ENCODE data around the gene ZDHHC14. TPM values are rescaled to one million over a fixed set of nuclear protein-coding genes. Genes with fewer than 3 reads are reported as not detected.
"Not testable (repeated sequence)": the region's sequence is repeated elsewhere in the genome, so short reads cannot be mapped to it uniquely, and the experiment has no call there.

ZDHHC14 gene
- total RNA-seq (10 to 100 TPM; 12.3 to 13.7 TPM), polyA plus RNA-seq (ENCODE audit: insufficient read length in 2 of 2) (10 to 100 TPM; 42.6 to 46.8 TPM)
- long read RNA-seq, donor 1, full-length matches to known transcripts: 7 of 7 reads
- long read RNA-seq, donor 1, partial matches to known transcripts: 0 of 7 reads
- long read RNA-seq, donor 1, other reads (novel, unspliced or antisense): 0 of 7 reads
- long read RNA-seq, donor 2, full-length matches to known transcripts: 3 of 3 reads
- long read RNA-seq, donor 2, partial matches to known transcripts: 0 of 3 reads
- long read RNA-seq, donor 2, other reads (novel, unspliced or antisense): 0 of 3 reads
- long read RNA-seq, donor 3, full-length matches to known transcripts: 2 of 2 reads
- long read RNA-seq, donor 3, partial matches to known transcripts: 0 of 2 reads
- long read RNA-seq, donor 3, other reads (novel, unspliced or antisense): 0 of 2 reads
- long read RNA-seq, donor 4, partial matches to known transcripts: 18 of 20 reads
- long read RNA-seq, donor 4, other reads (novel, unspliced or antisense): 0 of 20 reads

DNA sequence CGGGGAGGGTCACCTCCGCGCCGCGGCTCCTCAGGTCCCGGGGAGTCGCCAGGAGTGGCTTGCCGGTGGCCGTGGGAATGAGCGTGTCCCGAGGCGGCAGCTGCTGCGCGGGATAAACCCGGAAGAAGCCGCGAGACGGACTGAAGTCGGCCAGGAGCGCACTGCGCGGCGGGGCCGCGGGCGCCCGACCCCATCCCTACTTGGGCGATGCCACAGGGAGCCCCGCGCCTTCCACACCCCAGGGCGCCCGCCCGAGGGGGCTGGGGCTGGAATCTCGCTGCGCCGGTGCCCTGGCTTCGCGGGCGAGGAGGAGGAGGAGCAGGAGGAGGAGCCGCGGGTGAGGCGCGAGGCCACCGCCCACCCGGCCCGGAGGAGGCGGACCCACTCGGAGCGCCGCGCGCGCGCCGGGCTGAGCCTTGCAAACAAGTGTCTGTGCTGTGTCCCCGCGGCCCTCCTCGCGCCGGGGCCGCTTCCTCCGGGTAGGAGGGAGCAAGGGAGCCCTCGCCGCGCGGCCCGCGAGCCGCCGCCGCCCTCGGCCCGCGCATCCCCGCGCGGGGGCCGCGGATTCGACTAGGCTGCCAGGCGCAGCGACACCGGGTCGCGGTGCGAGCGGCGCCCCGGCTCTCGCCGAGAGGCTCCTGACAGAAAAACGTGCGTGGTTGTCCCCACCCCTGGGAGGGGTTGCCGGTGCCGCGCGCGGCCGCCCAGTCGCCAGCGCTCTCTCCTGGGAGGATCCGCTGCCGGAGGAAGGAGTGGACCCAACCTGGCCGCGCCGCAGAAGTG is at the start of gene ZDHHC14:
Gene ZDHHC14 (plus strand): TSS at position 412 of the 783 bp plus-strand sequence.
- H3K27ac ChIP-seq (ENCODE audit: low read depth, low read length): peak within 1 kb of the TSS; percentile 90
- H3K36me3 ChIP-seq (ENCODE audit: control insufficient read depth, insufficient read depth, low read length): no peaks in the 10 kb centered on the region
- no peaks in the 10 kb centered on the region for H3K27me3 ChIP-seq (ENCODE audit: control insufficient read depth, insufficient read depth, low read length)
- under 1% methylated on average over 106 of the region's 106 CpGs for WGBS (ENCODE audit: insufficient coverage)
- H3K4me3 ChIP-seq (ENCODE audit: low read depth, low read length): peak within 1 kb of the TSS; percentile 82
- H3K9me3 ChIP-seq (ENCODE audit: control insufficient read depth, insufficient read depth, low read length): no peaks in the 10 kb centered on the region
- peak; percentile 66 to 96 (median 82) for DNase-seq (ENCODE audit: low read depth in 4 of 6, low spot score in 6 of 6)
- peaks cover 6% of the 10 kb centered on the region for H3K4me1 ChIP-seq (ENCODE audit: control insufficient read depth, insufficient read depth, low read length)

DNA sequence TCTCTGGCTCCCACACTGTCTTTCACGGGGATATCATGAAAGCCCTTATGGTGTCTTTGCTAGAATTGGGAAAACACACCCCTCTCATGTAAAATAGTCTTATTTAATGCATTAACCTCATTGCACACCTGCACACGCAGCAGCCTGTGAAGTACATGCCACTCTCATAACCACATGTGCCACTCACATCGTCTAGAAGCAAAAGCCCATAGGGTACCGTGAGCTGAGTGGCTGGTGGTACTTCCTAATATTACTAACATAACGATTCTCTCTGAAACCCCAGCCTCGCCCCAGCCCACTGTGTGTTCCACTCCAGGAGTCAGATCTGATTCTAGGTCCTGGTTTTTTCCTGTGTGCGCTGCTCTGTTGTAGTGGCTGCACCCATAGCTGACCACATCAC is 48.2 kb upstream of the ZDHHC14 start:
- H3K4me3 ChIP-seq (ENCODE audit: low read depth, low read length): no peak overlapping the region
- H3K4me1 ChIP-seq (ENCODE audit: control insufficient read depth, insufficient read depth, low read length): no peaks in the 10 kb centered on the region
- no peaks in the 10 kb centered on the region for H3K9me3 ChIP-seq (ENCODE audit: control insufficient read depth, insufficient read depth, low read length)
- no peaks in the 10 kb centered on the region for H3K36me3 ChIP-seq (ENCODE audit: control insufficient read depth, insufficient read depth, low read length)
- peaks cover 4% of the 10 kb centered on the region for H3K27me3 ChIP-seq (ENCODE audit: control insufficient read depth, insufficient read depth, low read length)
- no peak overlapping the region for H3K27ac ChIP-seq (ENCODE audit: low read depth, low read length)
- WGBS (ENCODE audit: insufficient coverage): 95% methylated on average over 5 of the region's 7 CpGs
- DNase-seq (ENCODE audit: low read depth in 4 of 6, low spot score in 6 of 6): no peak

DNA sequence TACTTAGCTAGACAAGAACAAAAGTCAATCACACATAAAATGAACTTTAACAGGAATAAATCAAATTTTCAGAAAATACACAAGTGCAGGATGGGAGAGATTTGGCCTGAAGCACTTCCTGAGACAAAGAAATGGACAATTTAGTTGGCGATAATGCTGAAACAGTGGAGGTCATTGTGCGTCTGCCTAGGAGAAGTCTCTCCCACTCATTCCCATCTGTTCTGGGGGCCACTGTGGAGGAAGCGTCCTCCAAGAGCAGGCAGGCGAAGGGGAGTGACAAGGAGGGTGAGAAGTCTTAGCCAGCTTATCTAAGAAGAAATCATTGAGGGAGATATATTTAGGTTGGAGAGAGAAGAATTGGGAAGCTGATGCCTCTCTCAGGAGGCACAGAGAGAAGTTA is 47.5 kb upstream of the ZDHHC14 start:
- Histone ChIP-seq H3K36me3 (ENCODE audit: control insufficient read depth, insufficient read depth, low read length) (no peaks in the 10 kb centered on the region), H3K4me1 (ENCODE audit: control insufficient read depth, insufficient read depth, low read length) (no peaks in the 10 kb centered on the region), H3K9me3 (ENCODE audit: control insufficient read depth, insufficient read depth, low read length) (no peaks in the 10 kb centered on the region), H3K27ac (ENCODE audit: low read depth, low read length) (no peak overlapping the region), H3K27me3 (ENCODE audit: control insufficient read depth, insufficient read depth, low read length) (peaks cover 3% of the 10 kb centered on the region), H3K4me3 (ENCODE audit: low read depth, low read length) (no peak overlapping the region)
- 83% methylated on average over 4 of the region's 4 CpGs for WGBS (ENCODE audit: insufficient coverage)
- no peak for DNase-seq (ENCODE audit: low read depth in 4 of 6, low spot score in 6 of 6)

- Histone ChIP-seq H3K4me1 (ENCODE audit: control insufficient read depth, insufficient read depth, low read length) (no peaks in the 10 kb centered on the region), H3K36me3 (ENCODE audit: control insufficient read depth, insufficient read depth, low read length) (no peaks in the 10 kb centered on the region), H3K27me3 (ENCODE audit: control insufficient read depth, insufficient read depth, low read length) (peaks cover 3% of the 10 kb centered on the region), H3K27ac (ENCODE audit: low read depth, low read length) (no peak overlapping the region), H3K4me3 (ENCODE audit: low read depth, low read length) (no peak overlapping the region), H3K9me3 (ENCODE audit: control insufficient read depth, insufficient read depth, low read length) (no peaks in the 10 kb centered on the region)
- DNase-seq (ENCODE audit: low read depth in 4 of 6, low spot score in 6 of 6): no peak
- WGBS (ENCODE audit: insufficient coverage): 88% methylated on average over 1 of the region's 3 CpGs
Observed at GRCh38 chr6:157333956-157334355, 47.0 kb upstream of the ZDHHC14 start.

GRCh38 chr6:157335829-157336228 is 45.2 kb upstream of the ZDHHC14 start:
- WGBS (ENCODE audit: insufficient coverage): 100% methylated on average over 1 of the region's 6 CpGs

DNA sequence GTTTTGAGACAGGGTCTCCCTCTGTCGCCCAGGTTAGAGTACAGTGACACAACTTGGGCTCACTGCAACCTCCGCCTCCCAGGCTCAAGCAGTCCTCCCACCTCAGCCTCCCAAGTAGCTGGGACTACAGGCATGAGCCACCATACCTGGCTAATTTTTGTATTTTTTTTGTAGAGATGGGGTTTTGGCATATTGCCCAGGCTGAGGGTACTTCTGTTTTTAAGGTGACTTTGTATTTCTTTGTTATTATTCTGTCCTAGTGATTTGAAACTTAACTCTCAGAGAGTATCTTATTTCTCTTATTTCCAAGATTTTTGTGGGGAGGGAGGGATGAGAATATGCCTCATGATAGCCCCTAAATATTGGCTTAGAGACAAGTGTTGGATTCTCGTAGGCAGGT is 43.7 kb upstream of the ZDHHC14 start:
- not testable (repeated sequence) for H3K36me3 ChIP-seq (ENCODE audit: control insufficient read depth, insufficient read depth, low read length); H3K27me3 ChIP-seq (ENCODE audit: control insufficient read depth, insufficient read depth, low read length); DNase-seq (ENCODE audit: low read depth in 4 of 6, low spot score in 6 of 6); H3K4me3 ChIP-seq (ENCODE audit: low read depth, low read length); H3K9me3 ChIP-seq (ENCODE audit: control insufficient read depth, insufficient read depth, low read length); H3K4me1 ChIP-seq (ENCODE audit: control insufficient read depth, insufficient read depth, low read length); H3K27ac ChIP-seq (ENCODE audit: low read depth, low read length)
- WGBS (ENCODE audit: insufficient coverage): 94% methylated on average over 2 of the region's 3 CpGs

More at GRCh38 chr6:157335829-157336228, 45.2 kb upstream of the ZDHHC14 start:
- no peak for DNase-seq (ENCODE audit: low read depth in 4 of 6, low spot score in 6 of 6)
- H3K9me3 ChIP-seq (ENCODE audit: control insufficient read depth, insufficient read depth, low read length): no peaks in the 10 kb centered on the region
- H3K36me3 ChIP-seq (ENCODE audit: control insufficient read depth, insufficient read depth, low read length): no peaks in the 10 kb centered on the region
- no peaks in the 10 kb centered on the region for H3K27me3 ChIP-seq (ENCODE audit: control insufficient read depth, insufficient read depth, low read length)
- no peak overlapping the region for H3K27ac ChIP-seq (ENCODE audit: low read depth, low read length)
- no peak overlapping the region for H3K4me3 ChIP-seq (ENCODE audit: low read depth, low read length)
- no peaks in the 10 kb centered on the region for H3K4me1 ChIP-seq (ENCODE audit: control insufficient read depth, insufficient read depth, low read length)

DNA sequence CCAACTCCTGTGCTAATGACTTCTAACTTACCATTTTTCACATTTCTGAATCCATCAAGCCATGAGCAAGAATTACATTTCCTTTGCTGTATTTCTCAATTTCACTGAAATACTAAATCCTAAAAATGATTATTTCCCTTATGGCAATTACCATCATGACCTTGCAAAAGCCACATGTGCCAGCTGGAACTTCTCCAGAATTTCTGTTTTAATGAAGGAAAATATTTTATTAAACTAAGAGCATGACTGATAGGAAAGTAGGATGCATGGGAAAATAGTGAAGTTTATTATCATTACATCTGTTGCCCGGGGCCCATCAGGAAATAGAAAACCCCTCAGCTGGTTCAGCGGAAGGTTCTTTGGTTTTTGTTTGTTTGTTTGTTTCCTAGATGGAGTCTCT is 43.2 kb upstream of the ZDHHC14 start:
- no peaks in the 10 kb centered on the region for H3K4me1 ChIP-seq (ENCODE audit: control insufficient read depth, insufficient read depth, low read length)
- H3K4me3 ChIP-seq (ENCODE audit: low read depth, low read length): no peak overlapping the region
- no peaks in the 10 kb centered on the region for H3K9me3 ChIP-seq (ENCODE audit: control insufficient read depth, insufficient read depth, low read length)
- WGBS (ENCODE audit: insufficient coverage): no CpG with 5 or more reads among the region's 2 CpGs
- H3K27ac ChIP-seq (ENCODE audit: low read depth, low read length): no peak overlapping the region
- DNase-seq (ENCODE audit: low read depth in 4 of 6, low spot score in 6 of 6): no peak
- H3K36me3 ChIP-seq (ENCODE audit: control insufficient read depth, insufficient read depth, low read length): no peaks in the 10 kb centered on the region
- no peaks in the 10 kb centered on the region for H3K27me3 ChIP-seq (ENCODE audit: control insufficient read depth, insufficient read depth, low read length)

GRCh38 chr6:157339432-157339831 is 41.6 kb upstream of the ZDHHC14 start:
- no CpG with 5 or more reads among the region's 1 CpG for WGBS (ENCODE audit: insufficient coverage)
- no peaks in the 10 kb centered on the region for H3K36me3 ChIP-seq (ENCODE audit: control insufficient read depth, insufficient read depth, low read length)
- DNase-seq (ENCODE audit: low read depth in 4 of 6, low spot score in 6 of 6): no peak
- no peaks in the 10 kb centered on the region for H3K27me3 ChIP-seq (ENCODE audit: control insufficient read depth, insufficient read depth, low read length)
- no peak overlapping the region for H3K4me3 ChIP-seq (ENCODE audit: low read depth, low read length)
- H3K4me1 ChIP-seq (ENCODE audit: control insufficient read depth, insufficient read depth, low read length): no peaks in the 10 kb centered on the region
- H3K27ac ChIP-seq (ENCODE audit: low read depth, low read length): no peak overlapping the region
- no peaks in the 10 kb centered on the region for H3K9me3 ChIP-seq (ENCODE audit: control insufficient read depth, insufficient read depth, low read length)

DNA sequence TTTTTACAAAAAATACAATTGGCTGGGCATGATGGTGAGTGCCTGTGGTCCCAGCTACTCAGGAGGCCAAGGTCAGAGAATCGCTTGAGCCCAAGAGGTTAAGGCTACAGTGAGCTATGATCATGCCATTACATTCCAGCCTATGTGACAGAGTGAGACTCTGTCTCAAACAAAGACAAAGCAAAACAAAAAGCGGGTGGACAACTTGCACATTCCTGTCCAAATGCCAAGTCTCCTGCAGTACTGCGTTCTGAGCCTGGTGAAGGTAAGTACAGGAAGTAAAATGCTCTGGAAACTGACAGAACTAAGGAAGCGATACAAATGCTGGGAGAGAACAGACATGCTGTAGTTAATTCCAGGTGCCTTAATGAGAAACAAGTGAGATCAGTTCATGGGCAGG is 37.3 kb upstream of the ZDHHC14 start:
- no peak overlapping the region for H3K4me3 ChIP-seq (ENCODE audit: low read depth, low read length)

More for the DNA sequence above, 37.3 kb upstream of the ZDHHC14 start:
- WGBS (ENCODE audit: insufficient coverage): 74% methylated on average over 4 of the region's 4 CpGs
- DNase-seq (ENCODE audit: low read depth in 4 of 6, low spot score in 6 of 6): no peak
- no peaks in the 10 kb centered on the region for H3K36me3 ChIP-seq (ENCODE audit: control insufficient read depth, insufficient read depth, low read length)
- H3K27me3 ChIP-seq (ENCODE audit: control insufficient read depth, insufficient read depth, low read length): no peaks in the 10 kb centered on the region
- no peaks in the 10 kb centered on the region for H3K9me3 ChIP-seq (ENCODE audit: control insufficient read depth, insufficient read depth, low read length)
- H3K27ac ChIP-seq (ENCODE audit: low read depth, low read length): no peak overlapping the region
- no peaks in the 10 kb centered on the region for H3K4me1 ChIP-seq (ENCODE audit: control insufficient read depth, insufficient read depth, low read length)

Data from spinal cord (tissue), 10 donors.